Activated CD4-positive, alpha-beta memory T cell treated with anti-CD3 and anti-CD28 coated beads for 36 hours (primary cell): Measurements from ENCODE around the gene CD160. TPM values are rescaled to one million over a fixed set of nuclear protein-coding genes. Genes with fewer than 3 reads are reported as not detected.
"Not testable (repeated sequence)": the region's sequence is repeated elsewhere in the genome, so short reads cannot be mapped to it uniquely, and the experiment has no call there.

ENCODE experiments used
- CTCF ChIA-PET: fragments of 350-600 bp; sonication (Branson Sonifier 250); formaldehyde crosslinking; loops from one replicate; lab custom pipeline; 2021; ENCODE audit warnings: antibody characterized with exemption, inconsistent platforms; lab: Charles Lee
- POLR2A ChIA-PET: fragments of 350-600 bp; sonication (Branson Sonifier 250); formaldehyde crosslinking; loops from one replicate; lab custom pipeline; 2021; ENCODE audit warnings: antibody characterized with exemption; lab: Charles Lee
- DNase-seq: peaks from one replicate; pipeline ENCODE4 v3.0.0-alpha.2; 2020
- H3K27ac Mint-ChIP-seq: one replicate; pipeline ENCODE4 v1.8.0; 2021; ENCODE audit warnings: mixed read lengths
- H3K27me3 Mint-ChIP-seq: one replicate; pipeline ENCODE4 v1.8.0; 2021; ENCODE audit warnings: mixed read lengths
- H3K36me3 Mint-ChIP-seq: one replicate; pipeline ENCODE4 v1.8.0; 2021; ENCODE audit warnings: mixed read lengths
- H3K4me1 Mint-ChIP-seq: one replicate; pipeline ENCODE4 v1.8.0; 2021; ENCODE audit warnings: low read depth, mixed read lengths
- H3K4me3 Mint-ChIP-seq: one replicate; pipeline ENCODE4 v1.8.0; 2021; ENCODE audit warnings: mild to moderate bottlenecking, mixed read lengths
- H3K9me3 Mint-ChIP-seq: one replicate; pipeline ENCODE4 v1.8.0; 2021; ENCODE audit warnings: mixed read lengths
- intact Hi-C: fragments of 100-400 bp; cut with micrococcal nuclease; formaldehyde crosslinking; loops from one replicate; pipeline ENCODE4 v1.15.1; 2023
- total RNA-seq, 2 experiments: library from RNA; stranded (reverse); gene quantifications; one replicate each; pipeline ENCODE4 v1.2.3, GENCODE V29; 2021

The CD160 gene
- total RNA-seq, 2 experiments from 2014 or later = 0.14 to 0.31 TPM

DNA sequence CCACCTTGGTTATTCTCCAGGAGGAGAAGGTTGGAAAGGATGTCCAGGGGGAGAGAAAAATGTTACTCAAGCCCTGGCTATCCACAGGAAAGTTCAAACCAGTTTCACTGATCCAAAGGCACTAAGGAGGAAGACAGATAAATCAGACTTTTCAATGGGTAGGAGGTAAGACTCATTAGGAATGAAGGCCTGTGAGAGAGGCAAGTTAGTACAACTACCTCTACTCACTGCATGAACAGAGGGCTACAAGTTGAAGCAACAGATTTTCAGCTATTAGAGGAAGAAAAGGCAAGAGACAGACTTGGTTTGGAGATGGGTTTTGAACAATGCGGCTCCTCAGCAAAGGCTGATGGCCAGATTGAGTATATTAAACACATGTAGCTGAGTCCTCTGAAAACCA, 16.9 kb downstream of the CD160 start:
- Mint-ChIP-seq H3K4me3 (no peak overlapping the region), H3K36me3 (peaks cover 2% of the 10 kb centered on the region), H3K27me3 (no peaks in the 10 kb centered on the region), H3K27ac (no peak overlapping the region), H3K9me3 (no peaks in the 10 kb centered on the region), H3K4me1 (no peaks in the 10 kb centered on the region)
- no peak for DNase-seq
- intact Hi-C loops = no loop called here
- CTCF ChIA-PET = no interaction called here
- POLR2A ChIA-PET = no interaction called here

DNA sequence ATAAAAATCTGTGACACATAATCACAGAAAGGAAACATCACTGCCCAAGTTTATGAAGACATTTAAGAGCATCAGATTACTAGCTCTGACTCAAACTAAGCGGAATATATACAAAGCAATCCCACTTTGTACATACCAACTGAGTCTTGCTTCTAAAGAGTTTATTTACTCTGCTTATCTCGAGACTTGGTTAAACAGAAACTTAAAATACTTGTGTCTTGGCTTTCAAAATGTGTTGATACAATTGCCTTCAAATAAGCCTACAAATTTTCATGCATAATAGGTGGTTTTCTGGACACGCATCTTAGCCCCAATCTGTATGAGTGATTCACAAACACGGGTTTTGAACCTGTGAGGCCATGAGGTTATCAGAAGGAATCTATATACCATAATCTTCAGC, 21.0 kb downstream of the CD160 start:
- no peak for DNase-seq
- Mint-ChIP-seq H3K27me3 (no peaks in the 10 kb centered on the region), H3K36me3 (peaks cover 18% of the 10 kb centered on the region), H3K9me3 (no peaks in the 10 kb centered on the region), H3K4me3 (no peak overlapping the region), H3K4me1 (no peaks in the 10 kb centered on the region), H3K27ac (no peak overlapping the region)
- intact Hi-C loops = no loop called here
- ChIA-PET CTCF (no interaction called here), POLR2A (no interaction called here)

DNA sequence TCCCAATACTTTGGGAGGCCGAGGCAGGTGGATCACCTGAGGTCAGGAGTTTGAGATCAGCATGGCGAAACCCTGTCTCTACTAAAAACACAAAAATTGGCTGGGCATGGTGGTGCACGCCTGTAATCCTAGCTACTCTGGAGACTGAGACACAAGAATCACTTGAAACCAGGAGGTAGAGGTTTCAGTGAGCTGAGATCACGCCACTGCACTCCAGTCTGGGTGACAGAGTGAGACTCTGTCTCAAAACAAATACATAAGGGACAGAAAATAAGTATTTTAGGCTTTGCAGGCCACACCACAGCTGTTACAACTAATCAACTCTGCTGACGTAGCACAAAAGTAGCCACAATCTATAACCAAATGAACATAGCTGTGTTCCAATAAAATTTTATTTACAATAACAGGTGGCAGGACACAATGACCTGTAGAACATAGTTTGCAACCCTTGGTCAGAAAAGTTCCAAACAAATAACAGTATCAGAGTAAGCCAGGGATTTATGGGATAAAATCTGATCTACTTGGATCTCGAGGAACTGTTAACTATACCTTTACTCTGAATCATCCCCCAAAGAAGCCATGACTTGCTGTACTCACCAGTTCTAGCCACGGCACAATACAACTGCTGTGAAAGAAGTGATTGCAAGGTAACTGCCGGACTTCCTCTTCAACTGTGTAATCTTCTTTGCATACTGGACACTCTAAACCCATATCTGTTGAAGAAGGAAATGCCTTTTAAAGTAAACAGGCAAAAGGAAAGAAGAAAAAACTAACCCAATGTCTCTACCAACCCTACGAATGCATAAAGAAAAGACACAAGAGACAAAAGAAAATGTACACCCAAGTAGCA, 28.3 kb downstream of the CD160 start:
- Mint-ChIP-seq H3K36me3 (peaks cover 43% of the 10 kb centered on the region), H3K27ac (no peak overlapping the region), H3K9me3 (no peaks in the 10 kb centered on the region), H3K4me3 (no peak overlapping the region), H3K27me3 (no peaks in the 10 kb centered on the region), H3K4me1 (peaks cover 2% of the 10 kb centered on the region)
- intact Hi-C loops = no loop called here
- ChIA-PET CTCF (interaction anchor here (0.8 kb wide), 1 partner anchor 98 kb away, joined by 3 read pairs; the partner anchor contains the start of gene NUDT17), POLR2A (no interaction called here)
- no peak for DNase-seq

DNA sequence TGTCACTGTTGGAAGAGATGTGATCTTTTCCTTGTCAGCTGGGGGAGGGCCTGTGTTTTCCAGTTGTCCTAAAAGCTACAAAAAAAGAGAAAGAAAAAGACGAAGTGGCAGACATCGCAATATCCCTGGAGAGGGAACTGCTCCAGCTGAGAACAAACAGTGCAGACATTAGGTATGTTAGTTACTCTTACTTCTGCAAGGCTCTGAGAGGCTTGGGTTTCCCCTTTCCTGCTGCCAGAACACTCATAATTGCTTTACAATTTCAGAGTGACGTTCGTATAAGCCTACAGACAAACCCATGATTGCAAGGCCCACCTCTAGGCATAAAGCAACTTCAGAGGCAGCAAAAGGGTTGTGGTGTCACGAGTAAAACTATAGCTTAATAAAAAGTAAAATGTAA, 31.1 kb downstream of the CD160 start:
- Mint-ChIP-seq H3K27ac (no peak overlapping the region), H3K36me3 (peaks cover 26% of the 10 kb centered on the region), H3K27me3 (no peaks in the 10 kb centered on the region), H3K4me3 (no peak overlapping the region), H3K9me3 (no peaks in the 10 kb centered on the region), H3K4me1 (peaks cover 2% of the 10 kb centered on the region)
- intact Hi-C loops = no loop called here
- no peak for DNase-seq
- ChIA-PET POLR2A (no interaction called here), CTCF (interaction anchor here (3.2 kb wide), 1 partner anchor 30 kb away, joined by 8 read pairs; no protein-coding TSS in a partner anchor)

DNA sequence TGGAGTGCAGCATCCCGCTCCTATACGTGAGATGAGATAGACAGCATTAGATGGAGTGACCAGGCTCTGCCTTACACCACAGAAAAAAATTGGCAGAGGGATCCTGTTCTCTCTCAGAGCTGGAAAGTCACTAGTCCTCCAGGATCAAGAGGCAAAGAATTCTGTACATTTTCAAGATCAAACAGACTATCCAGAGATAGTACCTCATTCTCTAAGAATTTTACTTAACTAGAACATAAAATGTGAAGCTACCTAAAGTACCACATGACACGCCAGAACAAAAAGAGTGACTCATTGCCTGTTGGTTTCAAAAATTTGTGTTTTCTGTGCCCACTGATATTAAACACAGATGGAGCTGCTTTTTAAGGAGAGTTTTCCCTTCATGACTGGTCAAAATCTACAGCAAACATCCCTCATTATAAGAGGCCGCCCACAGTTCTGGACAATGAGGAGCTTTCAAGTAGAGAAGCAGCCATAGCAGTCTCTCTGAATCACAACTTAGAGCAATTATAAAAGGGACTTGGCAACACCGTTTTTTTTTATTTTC, 32.3 kb downstream of the CD160 start:
- Mint-ChIP-seq H3K27ac (no peak overlapping the region), H3K4me3 (no peak overlapping the region), H3K27me3 (no peaks in the 10 kb centered on the region), H3K9me3 (no peaks in the 10 kb centered on the region), H3K36me3 (peaks cover 25% of the 10 kb centered on the region), H3K4me1 (peaks cover 2% of the 10 kb centered on the region)
- DNase-seq = no peak
- POLR2A ChIA-PET = no interaction called here
- CTCF ChIA-PET = interaction anchor here (3.2 kb wide), 1 partner anchor 31 kb away, joined by 8 read pairs; no protein-coding TSS in a partner anchor
- intact Hi-C loops = no loop called here

DNA sequence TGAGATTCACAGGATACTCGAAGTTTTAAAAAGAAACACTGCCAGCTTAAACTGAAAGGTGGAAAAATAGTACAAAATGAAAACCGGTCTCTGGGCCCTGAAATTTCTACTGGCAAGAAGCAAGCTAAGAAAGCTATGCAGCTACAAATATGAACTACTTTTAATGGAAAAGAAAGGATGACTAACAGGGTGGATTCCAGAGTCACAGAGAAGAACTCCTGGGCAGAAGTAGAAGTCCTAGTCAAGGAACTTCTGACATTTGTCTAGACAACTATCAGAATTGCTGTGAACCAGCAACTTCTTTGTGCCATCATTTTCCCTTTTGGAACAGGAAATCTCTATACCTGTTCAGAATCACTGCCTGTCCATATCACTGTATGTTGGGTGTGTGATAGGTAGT, 38.1 kb downstream of the CD160 start:
- no peak overlapping the region for H3K4me3 Mint-ChIP-seq
- no peaks in the 10 kb centered on the region for H3K27me3 Mint-ChIP-seq
- POLR2A ChIA-PET = no interaction called here
- H3K9me3 Mint-ChIP-seq = no peaks in the 10 kb centered on the region
- CTCF ChIA-PET = interaction anchor here (0.8 kb wide), 1 partner anchor 11 kb away, joined by 3 read pairs; no protein-coding TSS in a partner anchor
- no peaks in the 10 kb centered on the region for H3K4me1 Mint-ChIP-seq
- intact Hi-C loops = no loop called here
- H3K36me3 Mint-ChIP-seq = peaks cover 25% of the 10 kb centered on the region
- no peak overlapping the region for H3K27ac Mint-ChIP-seq
- DNase-seq = no peak

DNA sequence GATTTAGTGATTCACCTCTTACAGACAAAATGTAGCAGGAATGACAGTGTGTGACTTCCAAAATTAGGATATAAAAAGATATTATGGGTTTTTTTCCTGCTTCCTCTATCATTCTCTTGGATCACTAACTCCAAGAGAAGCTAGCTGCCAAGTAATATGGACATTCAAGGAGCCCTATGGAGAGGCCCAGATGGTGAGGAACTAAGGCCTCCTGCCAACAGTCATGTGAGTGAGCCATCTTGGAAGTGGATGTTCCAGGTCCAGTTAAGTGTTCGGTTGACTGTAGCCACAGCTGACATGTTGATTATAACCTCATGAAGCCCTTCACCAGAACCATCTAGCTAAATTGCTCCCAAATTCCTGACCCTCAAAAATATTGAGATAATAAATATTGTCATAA, 38.8 kb downstream of the CD160 start:
- no peak overlapping the region for H3K27ac Mint-ChIP-seq
- H3K4me3 Mint-ChIP-seq = no peak overlapping the region
- H3K9me3 Mint-ChIP-seq = no peaks in the 10 kb centered on the region
- no peak for DNase-seq
- no peaks in the 10 kb centered on the region for H3K27me3 Mint-ChIP-seq
- no peaks in the 10 kb centered on the region for H3K4me1 Mint-ChIP-seq
- CTCF ChIA-PET = interaction anchor here (1.8 kb wide), 1 partner anchor 36 kb away, joined by 7 read pairs; no protein-coding TSS in a partner anchor
- POLR2A ChIA-PET = no interaction called here
- H3K36me3 Mint-ChIP-seq = peaks cover 27% of the 10 kb centered on the region
- intact Hi-C loops = no loop called here

DNA sequence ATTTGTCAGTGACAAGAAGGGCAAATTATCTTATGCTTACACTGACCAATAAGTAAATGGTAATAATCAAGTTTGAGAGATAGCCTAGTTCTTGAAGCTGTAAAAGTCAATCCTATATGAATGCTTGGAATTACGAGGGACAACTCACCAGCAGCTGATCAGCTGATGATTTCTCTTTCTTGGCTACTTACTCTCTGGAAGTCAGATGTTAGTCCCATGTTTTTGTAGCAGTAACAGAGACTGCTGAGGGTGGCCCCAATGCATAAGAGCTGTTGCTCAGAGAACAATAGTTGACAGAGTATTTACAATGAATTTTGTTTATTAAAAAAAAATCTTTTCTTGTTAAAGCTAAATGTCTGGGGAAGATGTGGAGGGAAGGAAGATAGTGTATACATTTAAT, 39.3 kb downstream of the CD160 start:
- no peaks in the 10 kb centered on the region for H3K9me3 Mint-ChIP-seq
- no peak for DNase-seq
- intact Hi-C loops = no loop called here
- peaks cover 27% of the 10 kb centered on the region for H3K36me3 Mint-ChIP-seq
- ChIA-PET POLR2A (no interaction called here), CTCF (interaction anchor here (1.8 kb wide), 1 partner anchor 37 kb away, joined by 7 read pairs; no protein-coding TSS in a partner anchor)
- no peaks in the 10 kb centered on the region for H3K4me1 Mint-ChIP-seq
- no peak overlapping the region for H3K27ac Mint-ChIP-seq
- H3K4me3 Mint-ChIP-seq = no peak overlapping the region
- no peaks in the 10 kb centered on the region for H3K27me3 Mint-ChIP-seq

DNA sequence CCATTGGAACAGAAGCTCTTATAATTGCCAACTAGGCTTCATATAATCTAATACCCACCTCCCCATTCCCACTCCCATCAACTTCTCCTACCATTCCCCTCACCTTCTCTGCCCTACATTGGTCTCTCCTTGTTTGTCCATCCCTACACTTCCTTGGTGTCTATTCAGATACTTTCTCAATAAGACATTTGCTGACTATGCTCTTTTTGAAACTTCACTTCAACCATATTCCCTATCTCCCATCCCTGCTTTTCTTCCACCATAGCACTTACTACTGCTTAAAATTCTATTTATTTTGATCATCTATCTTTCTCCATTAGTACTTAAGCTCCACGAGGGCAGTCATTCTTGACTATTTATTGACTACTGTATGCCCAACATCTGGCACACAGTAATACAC, 40.4 kb downstream of the CD160 start:
- Mint-ChIP-seq H3K9me3 (no peaks in the 10 kb centered on the region), H3K27me3 (no peaks in the 10 kb centered on the region), H3K36me3 (peaks cover 27% of the 10 kb centered on the region), H3K4me1 (no peaks in the 10 kb centered on the region), H3K27ac (no peak overlapping the region), H3K4me3 (no peak overlapping the region)
- intact Hi-C loops = no loop called here
- CTCF ChIA-PET = no interaction called here
- no peak for DNase-seq
- POLR2A ChIA-PET = no interaction called here

DNA sequence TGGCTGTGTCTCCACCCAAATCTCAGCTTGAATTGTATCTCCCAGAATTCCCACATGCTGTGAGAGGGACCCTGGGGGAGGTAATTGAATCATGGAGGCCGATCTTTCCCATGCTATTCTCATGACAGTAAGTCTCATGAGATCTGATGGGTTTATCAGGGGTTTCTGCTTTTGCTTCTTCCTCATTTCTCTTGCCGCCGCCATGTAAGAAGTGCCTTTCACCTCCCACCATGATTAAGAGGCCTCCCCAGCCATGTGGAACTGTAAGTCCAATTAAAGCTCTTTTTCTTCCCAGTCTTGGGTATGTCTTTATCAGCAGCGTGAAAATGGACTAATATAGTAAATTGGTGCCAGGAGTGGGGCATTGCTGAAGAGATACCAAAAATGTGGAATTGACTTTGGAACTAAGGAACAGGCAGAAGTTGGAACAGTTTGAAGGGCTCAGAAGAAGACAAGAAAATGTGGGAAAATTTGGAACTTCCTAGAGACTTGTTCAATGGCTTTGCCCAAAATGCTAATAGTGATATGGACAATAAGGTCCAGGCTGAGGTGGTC, 41.2 kb downstream of the CD160 start:
- H3K27me3 Mint-ChIP-seq, POLR2A ChIA-PET, H3K4me3 Mint-ChIP-seq, CTCF ChIA-PET, H3K27ac Mint-ChIP-seq, H3K9me3 Mint-ChIP-seq, H3K4me1 Mint-ChIP-seq, DNase-seq, intact Hi-C loops: not testable (repeated sequence)
- peaks cover 27% of the 10 kb centered on the region for H3K36me3 Mint-ChIP-seq

DNA sequence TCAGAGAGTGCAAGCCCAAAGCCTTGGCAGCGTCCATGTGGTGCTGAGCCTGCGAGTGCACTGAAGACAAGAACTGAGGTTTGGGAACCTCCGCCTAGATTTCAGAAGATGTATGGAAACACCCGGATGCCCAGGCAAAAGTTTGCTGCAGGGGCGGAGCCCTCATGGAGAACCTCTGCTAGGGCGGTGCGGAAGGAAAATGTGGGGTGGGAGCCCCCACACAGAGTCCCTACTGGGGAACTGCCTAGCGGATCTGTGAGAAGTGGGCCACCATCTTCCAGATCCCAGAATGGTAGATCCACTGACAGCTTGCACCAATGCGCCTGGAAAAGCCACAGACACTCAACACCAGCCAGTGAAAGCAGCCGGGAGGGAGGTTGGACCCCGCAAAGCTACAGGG, 42.2 kb downstream of the CD160 start:
- intact Hi-C loops, H3K27me3 Mint-ChIP-seq, POLR2A ChIA-PET, H3K27ac Mint-ChIP-seq, CTCF ChIA-PET, DNase-seq, H3K4me3 Mint-ChIP-seq, H3K4me1 Mint-ChIP-seq, H3K9me3 Mint-ChIP-seq: not testable (repeated sequence)
- peaks cover 26% of the 10 kb centered on the region for H3K36me3 Mint-ChIP-seq

DNA sequence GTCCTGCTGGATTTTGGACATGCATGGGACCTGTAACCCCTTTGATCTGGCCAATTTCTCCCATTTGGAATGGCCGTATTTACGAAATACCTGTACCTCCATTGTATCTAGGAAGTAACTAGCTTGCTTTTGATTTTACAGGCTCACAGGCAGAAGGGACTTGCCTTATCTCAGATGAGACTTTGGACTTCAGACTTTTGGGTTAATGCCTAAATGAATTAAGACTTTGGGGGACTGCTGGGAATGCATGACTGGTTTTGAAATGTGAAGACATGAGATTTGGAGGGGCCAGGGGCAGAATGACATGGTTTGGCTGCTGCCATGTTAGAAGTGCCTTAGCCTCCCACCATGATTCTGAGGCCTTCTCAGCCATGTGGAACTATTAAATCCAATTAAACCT, 42.7 kb downstream of the CD160 start:
- H3K9me3 Mint-ChIP-seq, CTCF ChIA-PET, intact Hi-C loops, DNase-seq, H3K27me3 Mint-ChIP-seq, POLR2A ChIA-PET, H3K27ac Mint-ChIP-seq, H3K4me1 Mint-ChIP-seq, H3K4me3 Mint-ChIP-seq: not testable (repeated sequence)
- peaks cover 26% of the 10 kb centered on the region for H3K36me3 Mint-ChIP-seq
